SK-N-SH treated with all-trans-retinoic acid at 6 μM for 48 hours (cell line): ENCODE measurements around the gene EMC10.

Experiments used
- ATAC-seq: fragments of 200-7000 bp; cut with Tn5 transposase; 3 replicates; pipeline ENCODE4 v1.9.1; 2020; ENCODE audit warnings: mild to moderate bottlenecking, moderate library complexity
- ARNTL ChIP-seq: fragments of 450-650 bp; formaldehyde crosslinking; IDR thresholded peaks from 2 replicates; pipeline ENCODE4 v1.5.0; 2020; ENCODE audit warnings: low read depth, mild to moderate bottlenecking, moderate library complexity, borderline replicate concordance
- CSDC2 ChIP-seq: fragments of 250-450 bp; sonication (Bioruptor Pico); IDR thresholded peaks from 2 replicates; pipeline ENCODE4 v1.5.0; 2020; ENCODE audit warnings: mild to moderate bottlenecking, moderate library complexity
- GLIS3 ChIP-seq: fragments of 250-450 bp; sonication (Bioruptor Pico); IDR thresholded peaks from 2 replicates; pipeline ENCODE4 v1.5.0; 2020; ENCODE audit warnings: mild to moderate bottlenecking, moderate library complexity
- ISL1 ChIP-seq: fragments of 250-450 bp; sonication (Bioruptor Pico); IDR thresholded peaks from 2 replicates; pipeline ENCODE4 v2.1.2; 2022; ENCODE audit warnings: mild to moderate bottlenecking, moderate library complexity
- OSR1 ChIP-seq: fragments of 250-450 bp; sonication (Bioruptor Pico); IDR thresholded peaks from 2 replicates; pipeline ENCODE4 v1.8.0; 2022; ENCODE audit warnings: moderate library complexity, mild to moderate bottlenecking, inconsistent platforms
- PPARA ChIP-seq: fragments of 250-450 bp; sonication (Bioruptor Pico); IDR thresholded peaks from 2 replicates; pipeline ENCODE4 v1.5.0; 2020; ENCODE audit warnings: mild to moderate bottlenecking, borderline replicate concordance
- RARB ChIP-seq: fragments of 250-450 bp; sonication (Bioruptor Pico); IDR thresholded peaks from 2 replicates; pipeline ENCODE4 v1.8.0; 2021; ENCODE audit warnings: mild to moderate bottlenecking, moderate library complexity
- SNAI2 ChIP-seq: fragments of 250-450 bp; sonication (Bioruptor Pico); IDR thresholded peaks from 2 replicates; pipeline ENCODE4 v1.5.0; 2020; ENCODE audit warnings: mild to moderate bottlenecking, moderate library complexity
- TOX ChIP-seq: fragments of 250-450 bp; sonication (Bioruptor Pico); IDR thresholded peaks from 2 replicates; pipeline ENCODE4 v1.8.0; 2021; ENCODE audit warnings: mild to moderate bottlenecking, moderate library complexity, borderline replicate concordance
- ZC3H10 ChIP-seq: fragments of 250-450 bp; sonication (Bioruptor Pico); IDR thresholded peaks from 2 replicates; pipeline ENCODE4 v1.5.1; 2021; ENCODE audit warnings: mild to moderate bottlenecking, moderate library complexity
- ZFP30 ChIP-seq: fragments of 450-650 bp; formaldehyde crosslinking; IDR thresholded peaks from 2 replicates; pipeline ENCODE4 v1.5.0; 2022; ENCODE audit warnings: mild to moderate bottlenecking, moderate library complexity
- ZNF565 ChIP-seq: fragments of 450-650 bp; formaldehyde crosslinking; conservative IDR thresholded peaks from 2 replicates; pipeline ENCODE4 v1.5.0; 2020; ENCODE audit warnings: low read depth, mild to moderate bottlenecking, moderate library complexity
- ZNF70 ChIP-seq: fragments of 450-650 bp; formaldehyde crosslinking; IDR thresholded peaks from 2 replicates; pipeline ENCODE4 v1.5.0; 2020; ENCODE audit warnings: mild to moderate bottlenecking, moderate library complexity
- ZNF8 ChIP-seq: fragments of 450-650 bp; formaldehyde crosslinking; IDR thresholded peaks from 2 replicates; pipeline ENCODE4 v1.5.0; 2020; ENCODE audit warnings: mild to moderate bottlenecking, moderate library complexity
- TF ChIP-seq, protein P1 (sequence below): fragments of 250-450 bp; sonication (Bioruptor Pico); IDR thresholded peaks from 2 replicates; pipeline ENCODE4 v1.5.1; 2020; ENCODE audit warnings: low read depth, mild to moderate bottlenecking, moderate library complexity
- TF ChIP-seq, protein P2 (sequence below): fragments of 250-450 bp; sonication (Bioruptor Pico); IDR thresholded peaks from 2 replicates; pipeline ENCODE4 v1.5.1; 2021; ENCODE audit warnings: mild to moderate bottlenecking, moderate library complexity
- TF ChIP-seq, protein P3 (sequence below): fragments of 250-450 bp; sonication (Bioruptor Pico); IDR thresholded peaks from 2 replicates; pipeline ENCODE4 v1.8.0; 2021; ENCODE audit warnings: low read depth, mild to moderate bottlenecking, moderate library complexity, borderline replicate concordance
- TF ChIP-seq, protein P4 (sequence below): fragments of 250-450 bp; sonication (Bioruptor Pico); IDR thresholded peaks from 2 replicates; pipeline ENCODE4 v1.5.0; 2020; ENCODE audit warnings: mild to moderate bottlenecking, moderate library complexity

The EMC10 gene

DNA sequence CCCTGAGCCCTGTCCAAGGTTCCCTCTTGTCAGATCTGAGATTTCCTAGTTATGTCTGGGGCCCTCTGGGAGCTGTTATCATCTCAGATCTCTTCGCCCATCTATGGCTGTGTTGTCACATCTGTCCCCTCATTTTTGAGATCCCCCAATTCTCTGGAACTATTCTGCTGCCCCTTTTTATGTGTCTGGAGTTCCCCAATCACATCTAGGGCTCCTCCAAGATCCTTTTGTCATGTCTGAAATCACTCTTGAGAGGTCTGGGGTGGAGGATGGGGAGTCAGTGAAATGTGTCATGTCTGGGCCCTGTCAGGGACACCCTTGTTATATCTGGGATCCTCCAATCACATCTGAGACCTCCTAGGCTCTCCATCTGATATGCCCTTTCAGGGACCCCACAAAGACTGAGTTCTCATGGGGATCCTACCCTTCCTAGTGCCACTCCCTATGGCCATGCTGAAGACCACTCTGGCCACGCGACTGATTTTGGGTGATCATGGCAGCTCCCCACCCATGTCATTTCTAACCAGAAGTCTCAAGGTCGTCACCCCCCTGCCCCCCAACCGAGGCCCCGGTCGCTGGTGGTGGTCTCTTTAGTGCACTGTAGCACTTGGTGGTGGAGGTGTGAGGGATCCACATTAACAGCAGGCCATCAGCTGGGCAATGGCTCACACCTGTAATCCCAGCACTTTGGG lies 47.4 kb upstream of the EMC10 start:
- no peak for ATAC-seq
- no peak for TF ChIP-seq ZNF8 (CRISPR knock-in tag)
- TF ChIP-seq OSR1 (CRISPR knock-in tag): no peak
- no peak for TF ChIP-seq CSDC2 (CRISPR knock-in tag)
- no peak for TF ChIP-seq ZFP30 (CRISPR knock-in tag)

DNA sequence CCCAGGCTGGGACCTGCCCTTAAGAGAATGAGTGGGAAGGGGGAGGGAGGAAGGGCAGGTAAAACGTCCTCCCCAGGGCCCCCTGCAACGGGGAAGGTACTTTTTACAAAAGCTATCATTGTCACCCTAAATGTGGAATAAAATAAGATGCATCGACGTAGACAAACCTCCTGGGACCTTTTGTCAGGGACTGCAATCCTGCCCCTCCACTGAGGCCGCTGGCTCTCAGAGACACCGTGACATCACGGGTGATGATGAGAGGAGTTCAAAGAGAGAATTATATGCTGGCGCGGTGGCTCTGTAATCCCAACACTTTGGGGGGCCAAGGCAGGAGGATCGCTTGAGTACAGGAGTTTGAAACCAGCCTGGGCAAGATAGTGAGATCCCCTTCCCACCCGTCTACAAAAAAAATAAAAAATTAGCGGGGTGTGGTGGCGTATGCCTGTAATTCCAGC lies 45.4 kb upstream of the EMC10 start:
- TF ChIP-seq RARB (CRISPR knock-in tag) (no peak), ZC3H10 (CRISPR knock-in tag) (no peak), SNAI2 (CRISPR knock-in tag) (no peak), ZNF565 (no peak)
- TF ChIP-seq, protein P1, sequence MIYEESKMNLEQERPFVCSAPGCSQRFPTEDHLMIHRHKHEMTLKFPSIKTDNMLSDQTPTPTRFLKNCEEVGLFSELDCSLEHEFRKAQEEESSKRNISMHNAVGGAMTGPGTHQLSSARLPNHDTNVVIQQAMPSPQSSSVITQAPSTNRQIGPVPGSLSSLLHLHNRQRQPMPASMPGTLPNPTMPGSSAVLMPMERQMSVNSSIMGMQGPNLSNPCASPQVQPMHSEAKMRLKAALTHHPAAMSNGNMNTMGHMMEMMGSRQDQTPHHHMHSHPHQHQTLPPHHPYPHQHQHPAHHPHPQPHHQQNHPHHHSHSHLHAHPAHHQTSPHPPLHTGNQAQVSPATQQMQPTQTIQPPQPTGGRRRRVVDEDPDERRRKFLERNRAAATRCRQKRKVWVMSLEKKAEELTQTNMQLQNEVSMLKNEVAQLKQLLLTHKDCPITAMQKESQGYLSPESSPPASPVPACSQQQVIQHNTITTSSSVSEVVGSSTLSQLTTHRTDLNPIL (CRISPR knock-in tag): no peak
- ATAC-seq: no peak

DNA sequence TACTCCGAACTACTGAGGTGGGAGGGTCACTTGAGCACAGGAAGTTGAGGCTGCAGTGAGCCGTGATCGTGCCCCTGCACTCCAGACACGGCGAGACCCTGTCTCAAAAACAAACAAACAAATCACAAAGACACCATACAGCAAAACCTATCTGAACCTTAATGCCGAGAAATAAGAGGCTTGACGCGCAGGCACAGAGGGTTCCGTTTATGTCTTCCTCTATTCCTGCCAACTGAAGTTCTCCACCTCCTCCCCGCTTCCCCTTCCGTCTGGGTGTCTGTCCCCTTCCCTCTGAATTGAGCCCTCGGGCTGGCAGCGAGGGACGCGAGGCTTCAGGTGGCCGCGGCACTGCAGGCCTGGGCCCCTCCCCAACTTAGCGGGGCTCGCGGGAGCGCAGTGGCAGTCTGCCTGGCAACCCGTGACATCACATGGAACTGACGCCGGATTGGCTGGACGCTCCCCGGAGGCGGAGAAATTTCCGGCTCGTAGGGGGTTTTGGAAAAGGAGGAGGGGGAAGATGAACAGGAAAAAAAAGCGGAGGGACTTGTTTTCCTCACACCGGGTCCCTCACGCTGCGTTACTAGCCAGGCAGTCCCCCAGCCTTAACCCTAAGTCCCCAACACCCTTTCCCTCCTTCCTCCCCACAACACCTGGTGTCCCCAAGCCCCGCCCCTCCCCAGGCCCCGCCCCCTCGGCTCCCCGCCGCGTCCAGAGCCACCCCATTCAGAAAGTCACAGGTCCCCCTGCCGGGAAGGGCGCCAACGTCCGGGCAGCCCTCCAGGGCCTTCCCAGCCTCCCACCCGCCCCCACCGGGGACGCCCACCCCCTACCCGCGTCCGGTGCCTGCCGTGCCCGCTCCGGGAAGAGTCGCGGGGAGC lies 44.7 kb upstream of the EMC10 start:
- peak; percentile 97 for ATAC-seq
- TF ChIP-seq GLIS3 (CRISPR knock-in tag): no peak
- no peak for TF ChIP-seq RARB (CRISPR knock-in tag)
- TF ChIP-seq, protein P2, sequence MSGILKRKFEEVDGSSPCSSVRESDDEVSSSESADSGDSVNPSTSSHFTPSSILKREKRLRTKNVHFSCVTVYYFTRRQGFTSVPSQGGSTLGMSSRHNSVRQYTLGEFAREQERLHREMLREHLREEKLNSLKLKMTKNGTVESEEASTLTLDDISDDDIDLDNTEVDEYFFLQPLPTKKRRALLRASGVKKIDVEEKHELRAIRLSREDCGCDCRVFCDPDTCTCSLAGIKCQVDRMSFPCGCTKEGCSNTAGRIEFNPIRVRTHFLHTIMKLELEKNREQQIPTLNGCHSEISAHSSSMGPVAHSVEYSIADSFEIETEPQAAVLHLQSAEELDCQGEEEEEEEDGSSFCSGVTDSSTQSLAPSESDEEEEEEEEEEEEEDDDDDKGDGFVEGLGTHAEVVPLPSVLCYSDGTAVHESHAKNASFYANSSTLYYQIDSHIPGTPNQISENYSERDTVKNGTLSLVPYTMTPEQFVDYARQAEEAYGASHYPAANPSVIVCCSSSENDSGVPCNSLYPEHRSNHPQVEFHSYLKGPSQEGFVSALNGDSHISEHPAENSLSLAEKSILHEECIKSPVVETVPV (CRISPR knock-in tag): no peak
- no peak for TF ChIP-seq ZFP30 (CRISPR knock-in tag)
- TF ChIP-seq, protein P1 (CRISPR knock-in tag): no peak
- TF ChIP-seq, protein P3, sequence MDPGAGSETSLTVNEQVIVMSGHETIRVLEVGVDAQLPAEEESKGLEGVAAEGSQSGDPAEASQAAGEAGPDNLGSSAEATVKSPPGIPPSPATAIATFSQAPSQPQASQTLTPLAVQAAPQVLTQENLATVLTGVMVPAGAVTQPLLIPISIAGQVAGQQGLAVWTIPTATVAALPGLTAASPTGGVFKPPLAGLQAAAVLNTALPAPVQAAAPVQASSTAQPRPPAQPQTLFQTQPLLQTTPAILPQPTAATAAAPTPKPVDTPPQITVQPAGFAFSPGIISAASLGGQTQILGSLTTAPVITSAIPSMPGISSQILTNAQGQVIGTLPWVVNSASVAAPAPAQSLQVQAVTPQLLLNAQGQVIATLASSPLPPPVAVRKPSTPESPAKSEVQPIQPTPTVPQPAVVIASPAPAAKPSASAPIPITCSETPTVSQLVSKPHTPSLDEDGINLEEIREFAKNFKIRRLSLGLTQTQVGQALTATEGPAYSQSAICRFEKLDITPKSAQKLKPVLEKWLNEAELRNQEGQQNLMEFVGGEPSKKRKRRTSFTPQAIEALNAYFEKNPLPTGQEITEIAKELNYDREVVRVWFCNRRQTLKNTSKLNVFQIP: no peak
- no peak for TF ChIP-seq TOX (CRISPR knock-in tag)
- TF ChIP-seq, protein P4, sequence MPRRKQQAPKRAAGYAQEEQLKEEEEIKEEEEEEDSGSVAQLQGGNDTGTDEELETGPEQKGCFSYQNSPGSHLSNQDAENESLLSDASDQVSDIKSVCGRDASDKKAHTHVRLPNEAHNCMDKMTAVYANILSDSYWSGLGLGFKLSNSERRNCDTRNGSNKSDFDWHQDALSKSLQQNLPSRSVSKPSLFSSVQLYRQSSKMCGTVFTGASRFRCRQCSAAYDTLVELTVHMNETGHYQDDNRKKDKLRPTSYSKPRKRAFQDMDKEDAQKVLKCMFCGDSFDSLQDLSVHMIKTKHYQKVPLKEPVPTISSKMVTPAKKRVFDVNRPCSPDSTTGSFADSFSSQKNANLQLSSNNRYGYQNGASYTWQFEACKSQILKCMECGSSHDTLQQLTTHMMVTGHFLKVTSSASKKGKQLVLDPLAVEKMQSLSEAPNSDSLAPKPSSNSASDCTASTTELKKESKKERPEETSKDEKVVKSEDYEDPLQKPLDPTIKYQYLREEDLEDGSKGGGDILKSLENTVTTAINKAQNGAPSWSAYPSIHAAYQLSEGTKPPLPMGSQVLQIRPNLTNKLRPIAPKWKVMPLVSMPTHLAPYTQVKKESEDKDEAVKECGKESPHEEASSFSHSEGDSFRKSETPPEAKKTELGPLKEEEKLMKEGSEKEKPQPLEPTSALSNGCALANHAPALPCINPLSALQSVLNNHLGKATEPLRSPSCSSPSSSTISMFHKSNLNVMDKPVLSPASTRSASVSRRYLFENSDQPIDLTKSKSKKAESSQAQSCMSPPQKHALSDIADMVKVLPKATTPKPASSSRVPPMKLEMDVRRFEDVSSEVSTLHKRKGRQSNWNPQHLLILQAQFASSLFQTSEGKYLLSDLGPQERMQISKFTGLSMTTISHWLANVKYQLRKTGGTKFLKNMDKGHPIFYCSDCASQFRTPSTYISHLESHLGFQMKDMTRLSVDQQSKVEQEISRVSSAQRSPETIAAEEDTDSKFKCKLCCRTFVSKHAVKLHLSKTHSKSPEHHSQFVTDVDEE (CRISPR knock-in tag): no peak
- no peak for TF ChIP-seq ISL1 (CRISPR knock-in tag)
- TF ChIP-seq OSR1 (CRISPR knock-in tag): no peak
- TF ChIP-seq CSDC2 (CRISPR knock-in tag): no peak
- no peak for TF ChIP-seq PPARA
- no peak for TF ChIP-seq SNAI2 (CRISPR knock-in tag)
- TF ChIP-seq ARNTL (CRISPR knock-in tag): no peak
- no peak for TF ChIP-seq ZNF70 (CRISPR knock-in tag)
- no peak for TF ChIP-seq ZNF565
